ENCODE measurements around the gene FKBP15. TPM values are rescaled to one million over a fixed set of nuclear protein-coding genes. Genes with fewer than 3 reads are reported as not detected.

The FKBP15 gene
- total and polyA plus RNA-seq, 2 of the 8 experiments (the other 6 are each of a cell fraction or from before 2014, with no cell fraction given) = 9.9 to 13.8 TPM

DNA sequence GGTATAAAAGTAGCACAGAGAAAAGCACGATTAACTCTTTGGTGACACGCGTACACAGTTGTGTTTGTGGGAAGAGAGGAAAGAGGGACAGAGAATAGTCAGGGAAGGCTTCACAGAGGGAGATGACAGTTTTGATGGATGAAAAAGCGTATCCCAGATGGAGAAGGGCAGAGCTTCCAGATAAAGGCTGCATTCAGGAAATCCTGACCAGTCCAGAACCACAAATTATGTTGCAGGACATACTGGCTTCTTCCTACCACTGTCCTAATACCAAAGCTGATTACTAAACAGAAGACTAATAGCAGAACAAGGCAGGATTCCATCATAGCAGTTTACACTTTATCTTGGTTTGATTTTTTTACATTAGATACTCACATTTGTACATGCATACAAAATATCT lies 35.8 kb downstream of the FKBP15 start (continued):
- TF ChIP-seq, protein P1, sequence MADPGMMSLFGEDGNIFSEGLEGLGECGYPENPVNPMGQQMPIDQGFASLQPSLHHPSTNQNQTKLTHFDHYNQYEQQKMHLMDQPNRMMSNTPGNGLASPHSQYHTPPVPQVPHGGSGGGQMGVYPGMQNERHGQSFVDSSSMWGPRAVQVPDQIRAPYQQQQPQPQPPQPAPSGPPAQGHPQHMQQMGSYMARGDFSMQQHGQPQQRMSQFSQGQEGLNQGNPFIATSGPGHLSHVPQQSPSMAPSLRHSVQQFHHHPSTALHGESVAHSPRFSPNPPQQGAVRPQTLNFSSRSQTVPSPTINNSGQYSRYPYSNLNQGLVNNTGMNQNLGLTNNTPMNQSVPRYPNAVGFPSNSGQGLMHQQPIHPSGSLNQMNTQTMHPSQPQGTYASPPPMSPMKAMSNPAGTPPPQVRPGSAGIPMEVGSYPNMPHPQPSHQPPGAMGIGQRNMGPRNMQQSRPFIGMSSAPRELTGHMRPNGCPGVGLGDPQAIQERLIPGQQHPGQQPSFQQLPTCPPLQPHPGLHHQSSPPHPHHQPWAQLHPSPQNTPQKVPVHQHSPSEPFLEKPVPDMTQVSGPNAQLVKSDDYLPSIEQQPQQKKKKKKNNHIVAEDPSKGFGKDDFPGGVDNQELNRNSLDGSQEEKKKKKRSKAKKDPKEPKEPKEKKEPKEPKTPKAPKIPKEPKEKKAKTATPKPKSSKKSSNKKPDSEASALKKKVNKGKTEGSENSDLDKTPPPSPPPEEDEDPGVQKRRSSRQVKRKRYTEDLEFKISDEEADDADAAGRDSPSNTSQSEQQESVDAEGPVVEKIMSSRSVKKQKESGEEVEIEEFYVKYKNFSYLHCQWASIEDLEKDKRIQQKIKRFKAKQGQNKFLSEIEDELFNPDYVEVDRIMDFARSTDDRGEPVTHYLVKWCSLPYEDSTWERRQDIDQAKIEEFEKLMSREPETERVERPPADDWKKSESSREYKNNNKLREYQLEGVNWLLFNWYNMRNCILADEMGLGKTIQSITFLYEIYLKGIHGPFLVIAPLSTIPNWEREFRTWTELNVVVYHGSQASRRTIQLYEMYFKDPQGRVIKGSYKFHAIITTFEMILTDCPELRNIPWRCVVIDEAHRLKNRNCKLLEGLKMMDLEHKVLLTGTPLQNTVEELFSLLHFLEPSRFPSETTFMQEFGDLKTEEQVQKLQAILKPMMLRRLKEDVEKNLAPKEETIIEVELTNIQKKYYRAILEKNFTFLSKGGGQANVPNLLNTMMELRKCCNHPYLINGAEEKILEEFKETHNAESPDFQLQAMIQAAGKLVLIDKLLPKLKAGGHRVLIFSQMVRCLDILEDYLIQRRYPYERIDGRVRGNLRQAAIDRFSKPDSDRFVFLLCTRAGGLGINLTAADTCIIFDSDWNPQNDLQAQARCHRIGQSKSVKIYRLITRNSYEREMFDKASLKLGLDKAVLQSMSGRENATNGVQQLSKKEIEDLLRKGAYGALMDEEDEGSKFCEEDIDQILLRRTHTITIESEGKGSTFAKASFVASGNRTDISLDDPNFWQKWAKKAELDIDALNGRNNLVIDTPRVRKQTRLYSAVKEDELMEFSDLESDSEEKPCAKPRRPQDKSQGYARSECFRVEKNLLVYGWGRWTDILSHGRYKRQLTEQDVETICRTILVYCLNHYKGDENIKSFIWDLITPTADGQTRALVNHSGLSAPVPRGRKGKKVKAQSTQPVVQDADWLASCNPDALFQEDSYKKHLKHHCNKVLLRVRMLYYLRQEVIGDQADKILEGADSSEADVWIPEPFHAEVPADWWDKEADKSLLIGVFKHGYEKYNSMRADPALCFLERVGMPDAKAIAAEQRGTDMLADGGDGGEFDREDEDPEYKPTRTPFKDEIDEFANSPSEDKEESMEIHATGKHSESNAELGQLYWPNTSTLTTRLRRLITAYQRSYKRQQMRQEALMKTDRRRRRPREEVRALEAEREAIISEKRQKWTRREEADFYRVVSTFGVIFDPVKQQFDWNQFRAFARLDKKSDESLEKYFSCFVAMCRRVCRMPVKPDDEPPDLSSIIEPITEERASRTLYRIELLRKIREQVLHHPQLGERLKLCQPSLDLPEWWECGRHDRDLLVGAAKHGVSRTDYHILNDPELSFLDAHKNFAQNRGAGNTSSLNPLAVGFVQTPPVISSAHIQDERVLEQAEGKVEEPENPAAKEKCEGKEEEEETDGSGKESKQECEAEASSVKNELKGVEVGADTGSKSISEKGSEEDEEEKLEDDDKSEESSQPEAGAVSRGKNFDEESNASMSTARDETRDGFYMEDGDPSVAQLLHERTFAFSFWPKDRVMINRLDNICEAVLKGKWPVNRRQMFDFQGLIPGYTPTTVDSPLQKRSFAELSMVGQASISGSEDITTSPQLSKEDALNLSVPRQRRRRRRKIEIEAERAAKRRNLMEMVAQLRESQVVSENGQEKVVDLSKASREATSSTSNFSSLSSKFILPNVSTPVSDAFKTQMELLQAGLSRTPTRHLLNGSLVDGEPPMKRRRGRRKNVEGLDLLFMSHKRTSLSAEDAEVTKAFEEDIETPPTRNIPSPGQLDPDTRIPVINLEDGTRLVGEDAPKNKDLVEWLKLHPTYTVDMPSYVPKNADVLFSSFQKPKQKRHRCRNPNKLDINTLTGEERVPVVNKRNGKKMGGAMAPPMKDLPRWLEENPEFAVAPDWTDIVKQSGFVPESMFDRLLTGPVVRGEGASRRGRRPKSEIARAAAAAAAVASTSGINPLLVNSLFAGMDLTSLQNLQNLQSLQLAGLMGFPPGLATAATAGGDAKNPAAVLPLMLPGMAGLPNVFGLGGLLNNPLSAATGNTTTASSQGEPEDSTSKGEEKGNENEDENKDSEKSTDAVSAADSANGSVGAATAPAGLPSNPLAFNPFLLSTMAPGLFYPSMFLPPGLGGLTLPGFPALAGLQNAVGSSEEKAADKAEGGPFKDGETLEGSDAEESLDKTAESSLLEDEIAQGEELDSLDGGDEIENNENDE (IDR thresholded peaks at IDR 0.05; ENCODE audit: insufficient replicate concordance, low read length) = no peak
- TF ChIP-seq RAD21 (IDR thresholded peaks at IDR 0.05 in 1 of 2, conservative IDR thresholded peaks at IDR 0.05 in 1 of 2; ENCODE audit: low read depth in 2 of 2, low read length in 2 of 2) (no peak), POLR2A (IDR thresholded peaks at IDR 0.05; ENCODE audit: control extremely low read depth in 1 of 2, low read depth in 2 of 2, low read length in 2 of 2) (no peak), CBX5 (IDR thresholded peaks at IDR 0.05; ENCODE audit: low read depth, low read length) (no peak), SIX5 (IDR thresholded peaks at IDR 0.05; ENCODE audit: low read depth, low read length) (no peak), JUND (IDR thresholded peaks at IDR 0.05; ENCODE audit: low read length) (no peak), CEBPB (IDR thresholded peaks at IDR 0.05; ENCODE audit: low read depth, low read length) (no peak), CHD1 (IDR thresholded peaks at IDR 0.05; ENCODE audit: low read depth, low read length) (no peak)

All from H1 (cell line).